ENCODE results near the gene COL18A1.

The COL18A1 gene

DNA sequence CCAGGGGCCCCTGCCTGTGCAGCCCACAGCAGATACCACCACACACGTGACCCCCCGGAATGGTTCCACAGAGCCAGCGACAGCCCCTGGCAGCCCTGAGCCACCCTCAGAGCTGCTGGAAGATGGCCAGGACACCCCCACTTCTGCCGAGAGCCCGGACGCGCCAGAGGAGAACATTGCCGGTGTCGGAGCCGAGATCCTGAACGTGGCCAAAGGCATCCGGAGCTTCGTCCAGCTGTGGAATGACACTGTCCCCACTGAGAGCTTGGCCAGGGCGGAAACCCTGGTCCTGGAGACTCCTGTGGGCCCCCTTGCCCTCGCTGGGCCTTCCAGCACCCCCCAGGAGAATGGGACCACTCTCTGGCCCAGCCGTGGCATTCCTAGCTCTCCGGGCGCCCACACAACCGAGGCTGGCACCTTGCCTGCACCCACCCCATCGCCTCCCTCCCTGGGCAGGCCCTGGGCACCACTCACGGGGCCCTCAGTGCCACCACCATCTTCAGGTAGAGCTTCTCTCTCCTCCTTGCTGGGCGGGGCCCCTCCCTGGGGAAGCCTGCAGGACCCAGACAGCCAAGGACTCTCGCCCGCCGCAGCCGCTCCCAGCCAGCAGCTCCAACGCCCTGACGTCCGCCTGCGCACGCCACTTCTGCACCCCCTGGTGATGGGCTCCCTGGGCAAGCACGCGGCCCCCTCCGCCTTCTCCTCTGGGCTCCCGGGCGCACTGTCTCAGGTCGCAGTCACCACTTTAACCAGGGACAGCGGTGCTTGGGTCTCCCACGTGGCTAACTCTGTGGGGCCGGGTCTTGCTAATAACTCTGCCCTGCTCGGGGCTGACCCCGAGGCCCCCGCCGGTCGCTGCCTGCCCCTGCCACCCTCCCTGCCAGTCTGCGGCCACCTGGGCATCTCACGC, 51.0 kb downstream of the COL18A1 start:
- DNase-seq (ENCODE audit: low read depth, low spot score): no peak

DNA sequence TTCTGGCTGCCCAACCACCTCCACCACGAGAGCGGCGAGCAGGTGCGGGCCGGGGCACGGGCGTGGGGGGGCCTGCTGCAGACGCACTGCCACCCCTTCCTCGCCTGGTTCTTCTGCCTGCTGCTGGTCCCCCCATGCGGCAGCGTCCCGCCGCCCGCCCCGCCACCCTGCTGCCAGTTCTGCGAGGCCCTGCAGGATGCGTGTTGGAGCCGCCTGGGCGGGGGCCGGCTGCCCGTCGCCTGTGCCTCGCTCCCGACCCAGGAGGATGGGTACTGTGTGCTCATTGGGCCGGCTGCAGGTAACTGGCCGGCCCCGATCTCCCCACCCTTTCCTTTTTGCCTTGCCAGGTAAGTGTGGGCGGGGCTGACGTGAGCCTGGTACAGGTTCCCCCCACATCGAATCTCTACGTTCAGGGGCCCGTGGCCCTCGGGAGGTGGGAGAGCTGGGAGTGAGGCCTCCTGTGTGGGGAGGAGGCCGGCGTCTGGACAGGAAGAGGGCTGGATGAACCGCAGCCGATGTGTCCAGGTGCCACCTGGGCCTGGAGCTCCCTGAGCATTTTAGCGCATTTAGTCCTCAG, 51.7 kb downstream of the COL18A1 start:
- no peak for DNase-seq (ENCODE audit: low read depth, low spot score)

DNA sequence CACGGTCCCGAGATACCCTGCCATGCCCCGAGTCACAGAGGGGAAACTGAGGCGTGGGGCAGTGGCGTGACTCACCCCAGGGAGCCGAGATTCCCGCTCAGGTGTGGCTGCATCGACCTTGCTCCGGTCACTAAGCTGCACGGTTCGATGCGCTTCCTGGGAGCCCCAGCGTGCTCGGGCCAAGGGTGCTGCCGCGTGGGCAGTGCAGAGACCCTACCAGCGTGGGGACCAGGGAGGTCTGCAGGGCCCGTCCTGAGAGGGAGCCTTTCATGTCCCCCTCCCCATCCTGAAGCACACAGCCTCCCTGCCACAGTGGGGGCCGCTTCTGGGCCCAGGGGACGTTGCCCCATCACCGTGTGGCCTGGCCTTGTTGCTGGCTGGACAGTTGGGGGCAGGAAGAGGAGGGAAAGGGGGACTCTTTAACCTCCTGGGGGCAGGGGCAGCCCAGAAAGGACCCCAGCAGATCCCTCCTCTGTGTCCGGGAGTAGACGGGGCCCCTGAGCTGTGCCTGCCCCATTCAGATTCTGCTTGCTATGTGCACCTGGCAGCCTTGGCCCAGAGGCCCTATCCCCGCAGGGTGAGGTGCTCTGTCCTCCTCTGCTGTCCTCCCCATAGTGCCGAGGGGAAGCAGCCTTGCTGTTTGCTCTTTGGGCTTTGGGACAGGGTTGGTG, 52.3 kb downstream of the COL18A1 start:
- no peak for DNase-seq (ENCODE audit: low read depth, low spot score)

DNA sequence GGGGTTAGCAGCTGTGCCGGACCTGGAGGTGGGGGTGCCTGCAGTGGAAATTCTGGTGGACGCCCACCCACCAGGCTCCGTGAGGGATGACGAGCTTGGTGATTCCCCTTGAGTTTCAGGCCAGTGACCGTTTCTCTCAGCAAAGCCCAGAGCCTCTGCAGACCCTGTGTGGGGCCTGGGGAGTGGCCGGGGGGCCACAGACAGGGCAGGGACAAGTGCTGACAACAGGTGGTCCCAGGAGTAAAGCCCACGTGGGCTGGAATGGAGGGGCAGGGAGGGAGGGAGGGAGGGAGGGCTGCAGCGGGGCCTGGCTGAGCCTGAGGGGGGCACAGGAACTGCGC, 52.8 kb downstream of the COL18A1 start:
- DNase-seq (ENCODE audit: low read depth, low spot score): no peak

DNA sequence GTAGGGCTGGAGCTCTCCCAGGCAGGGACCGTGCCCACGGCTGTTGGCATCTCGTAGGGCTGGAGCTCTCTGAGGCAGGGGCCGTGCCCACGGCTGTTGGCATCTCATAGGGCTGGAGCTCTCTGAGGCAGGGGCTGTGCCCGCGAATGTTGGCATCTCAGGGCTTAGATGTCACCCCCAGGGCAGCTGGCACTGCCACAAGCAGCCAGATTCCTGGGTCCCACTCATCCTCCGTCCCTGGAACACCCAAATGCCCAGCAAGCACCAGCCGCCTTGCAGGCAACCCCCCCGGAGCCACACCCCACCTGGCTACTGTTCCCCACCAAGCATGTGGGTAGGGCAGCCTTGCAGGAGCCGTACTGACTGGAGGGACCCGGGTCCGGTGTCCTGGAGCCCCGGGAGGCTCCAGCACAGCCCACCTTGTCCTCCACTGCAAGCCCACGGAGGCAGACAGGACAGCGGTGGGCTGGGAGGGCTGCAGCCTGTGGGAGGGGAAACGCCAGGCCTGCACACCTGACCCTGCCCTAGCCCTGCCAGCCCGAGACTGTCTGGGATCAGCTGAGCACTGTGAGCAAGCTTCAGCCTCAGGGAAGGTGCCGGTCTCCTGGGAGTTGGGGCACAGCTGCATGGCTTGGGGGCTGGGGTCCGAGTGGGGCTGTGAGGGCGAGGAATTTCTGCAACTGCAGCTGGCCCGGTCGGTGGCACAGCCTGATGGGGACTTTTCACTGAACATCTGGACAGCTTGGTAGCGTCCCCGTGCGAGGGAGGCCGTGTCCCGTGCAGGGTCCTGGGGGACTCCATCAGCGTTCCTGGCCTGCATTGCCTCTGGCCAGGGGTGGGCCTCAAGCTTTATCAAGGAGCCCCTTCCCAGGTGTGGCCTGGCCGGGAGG, 53.6 kb downstream of the COL18A1 start:
- no peak for DNase-seq (ENCODE audit: low read depth, low spot score)

DNA sequence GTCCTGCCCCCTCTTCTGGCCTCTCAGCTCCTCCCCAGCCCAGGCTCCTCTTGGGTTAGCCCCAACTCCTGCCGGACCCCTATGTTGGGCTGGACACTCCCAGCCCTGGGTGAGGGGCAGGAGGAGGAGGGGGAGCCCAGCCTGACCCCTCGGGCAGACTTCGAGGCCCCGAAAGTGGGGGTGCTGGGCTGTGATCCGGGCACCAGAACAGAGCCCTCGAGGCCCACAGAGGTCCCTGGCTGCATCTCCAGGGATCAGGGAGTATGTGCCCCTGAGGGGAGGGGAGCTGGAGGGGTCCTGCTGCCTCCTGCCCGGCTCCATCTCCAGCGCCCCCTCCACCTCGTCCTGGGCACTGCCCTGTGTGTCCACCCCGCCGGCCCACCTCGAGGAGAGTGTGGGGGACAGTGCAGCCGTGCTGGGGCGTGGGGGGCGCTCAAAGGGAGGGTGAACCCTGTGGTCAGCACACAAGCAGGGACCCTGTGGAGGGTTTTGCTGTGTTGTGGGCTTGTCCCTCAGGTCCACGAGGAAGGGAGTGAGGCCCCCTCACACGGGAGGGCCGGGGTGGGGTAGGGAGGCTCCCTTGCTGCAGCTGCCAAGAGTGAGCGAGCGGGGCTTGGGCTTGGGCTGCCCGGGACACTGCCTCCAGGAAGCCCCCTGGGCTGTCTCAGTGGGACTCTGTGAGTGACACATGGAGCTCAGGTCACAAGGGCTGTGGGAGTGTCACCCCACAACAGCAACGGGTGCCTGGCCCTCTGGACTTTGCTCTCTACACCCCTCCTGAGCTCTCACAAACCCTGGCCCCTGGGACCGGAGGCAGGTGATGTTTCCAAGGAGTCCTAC, 54.4 kb downstream of the COL18A1 start:
- DNase-seq (ENCODE audit: low read depth, low spot score): no peak

DNA sequence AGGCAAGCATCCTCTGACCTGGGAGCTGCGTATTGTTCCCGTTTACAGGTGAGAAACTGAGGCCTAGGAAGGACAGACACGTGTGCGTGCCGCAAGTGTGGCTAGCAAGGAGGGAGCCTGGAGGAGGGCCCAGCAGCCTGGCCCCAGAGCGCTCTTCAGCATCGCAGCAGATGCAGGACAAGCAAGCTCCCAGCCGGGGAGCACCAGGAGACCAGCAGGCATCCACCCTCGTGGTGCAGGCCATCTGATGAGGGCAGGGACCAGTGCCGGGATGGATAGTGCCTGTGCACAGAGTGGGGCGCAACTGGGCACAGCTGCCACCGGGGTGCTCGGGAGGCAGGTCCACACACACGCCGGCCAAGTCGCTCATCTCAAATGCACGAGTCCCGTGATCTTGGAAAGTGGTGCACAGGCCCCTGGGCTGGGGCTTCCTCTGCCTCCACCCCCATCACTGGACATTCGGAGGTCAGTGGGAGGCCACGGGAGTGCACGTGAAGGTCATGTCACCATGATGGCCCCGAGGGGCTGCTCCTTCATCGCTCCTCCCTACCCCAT, 55.1 kb downstream of the COL18A1 start:
- no peak for DNase-seq (ENCODE audit: low read depth, low spot score)

DNA sequence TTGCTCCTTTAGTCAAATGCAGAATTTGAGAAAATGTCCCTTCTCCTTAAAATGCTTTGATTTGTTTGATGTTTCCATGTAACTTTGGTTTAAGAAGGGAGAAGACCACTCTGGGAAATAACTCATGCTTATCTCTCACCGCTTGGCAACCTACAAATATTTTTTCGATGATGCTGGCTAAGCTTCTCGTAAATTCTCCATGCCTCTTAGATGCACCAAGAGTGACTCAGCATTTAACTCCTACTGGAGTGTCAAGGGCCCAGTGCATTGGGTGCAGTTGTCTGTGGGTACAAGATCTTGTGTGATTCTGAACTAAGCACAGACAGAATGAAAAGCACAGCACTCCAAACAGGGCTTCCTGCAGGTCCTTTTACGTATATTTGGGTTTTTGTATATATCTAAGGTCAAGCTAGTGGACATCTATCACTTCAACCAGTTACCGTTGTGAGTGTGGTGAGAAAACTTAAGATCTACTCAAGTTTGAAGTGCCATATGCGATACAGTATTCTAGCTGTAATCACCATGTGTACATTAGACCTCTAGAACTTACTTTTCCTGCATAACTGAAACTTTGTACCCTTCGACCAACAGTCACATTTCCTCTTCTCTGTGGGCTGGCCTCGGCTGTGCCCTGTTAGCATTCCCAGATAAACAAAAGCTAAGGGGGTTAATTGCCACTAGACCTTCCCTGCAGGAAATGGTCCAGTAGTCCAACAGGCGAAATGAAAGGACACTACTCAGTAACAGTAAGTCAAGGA, 55.8 kb downstream of the COL18A1 start:
- no peak for DNase-seq (ENCODE audit: low read depth, low spot score)

DNA sequence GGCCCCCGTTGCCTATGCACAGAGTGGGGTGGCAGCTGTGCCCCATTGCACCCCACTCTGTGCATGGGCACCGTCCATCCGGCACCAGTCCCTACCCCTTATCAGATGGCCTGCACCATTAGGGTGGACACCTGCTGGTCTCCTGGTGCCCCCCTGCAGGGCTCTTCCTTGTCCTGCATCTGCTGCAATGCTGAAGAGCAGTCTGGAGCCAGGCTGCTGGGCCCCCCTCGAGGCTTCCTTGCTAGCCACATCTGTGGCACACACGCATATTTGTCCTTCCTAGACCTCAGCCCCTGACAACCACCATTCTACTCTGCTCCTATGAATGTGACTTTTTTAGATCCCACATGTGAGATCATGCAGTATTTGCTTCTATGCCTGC, 56.4 kb downstream of the COL18A1 start:
- DNase-seq (ENCODE audit: low read depth, low spot score): no peak

DNA sequence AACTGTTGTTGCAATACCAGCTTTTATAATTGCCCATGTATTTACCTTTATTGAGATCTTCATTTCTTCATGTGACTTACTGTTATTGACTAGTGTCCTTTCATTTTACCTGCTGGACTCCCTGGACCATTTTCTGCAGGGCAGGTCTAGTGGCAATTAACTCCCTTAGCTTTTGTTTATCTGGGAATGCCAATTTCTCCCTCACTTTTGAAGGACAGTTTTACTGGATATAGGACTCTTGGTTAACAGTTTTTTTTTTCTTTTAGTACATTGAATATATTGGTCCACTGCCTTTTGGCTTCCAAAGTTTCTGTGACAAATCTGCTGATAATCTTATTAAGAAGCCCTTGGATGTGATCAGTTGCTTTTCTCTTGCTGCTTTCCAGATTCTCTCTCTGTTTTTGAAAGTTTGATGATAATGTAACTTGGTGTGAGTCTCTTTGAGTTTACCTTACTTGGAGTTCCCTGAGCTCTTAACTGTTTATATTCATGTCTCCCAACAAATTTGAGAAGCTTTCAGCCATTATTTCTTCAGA, 56.9 kb downstream of the COL18A1 start:
- no peak for DNase-seq (ENCODE audit: low read depth, low spot score)

DNA sequence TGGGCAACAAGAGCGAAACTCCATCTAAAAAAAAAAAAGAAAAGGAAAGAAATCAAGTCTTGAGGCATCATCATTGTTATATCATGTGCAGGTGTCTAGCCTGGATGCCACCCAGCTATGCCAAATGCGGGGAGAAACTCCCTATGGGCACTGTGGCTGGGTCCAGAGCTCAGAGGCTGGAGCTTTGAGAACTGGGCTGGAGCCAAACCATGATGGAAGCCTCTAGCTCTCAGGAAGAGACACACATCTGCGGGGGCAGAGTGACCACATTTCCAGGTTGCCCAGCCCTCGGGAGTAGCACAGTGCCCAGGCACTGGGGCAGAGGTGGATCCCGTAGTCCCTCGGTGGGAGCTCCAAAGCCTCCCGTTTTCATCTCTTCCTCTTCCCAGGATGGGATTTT, 58.9 kb downstream of the COL18A1 start:
- DNase-seq (ENCODE audit: low read depth, low spot score): no peak

DNA sequence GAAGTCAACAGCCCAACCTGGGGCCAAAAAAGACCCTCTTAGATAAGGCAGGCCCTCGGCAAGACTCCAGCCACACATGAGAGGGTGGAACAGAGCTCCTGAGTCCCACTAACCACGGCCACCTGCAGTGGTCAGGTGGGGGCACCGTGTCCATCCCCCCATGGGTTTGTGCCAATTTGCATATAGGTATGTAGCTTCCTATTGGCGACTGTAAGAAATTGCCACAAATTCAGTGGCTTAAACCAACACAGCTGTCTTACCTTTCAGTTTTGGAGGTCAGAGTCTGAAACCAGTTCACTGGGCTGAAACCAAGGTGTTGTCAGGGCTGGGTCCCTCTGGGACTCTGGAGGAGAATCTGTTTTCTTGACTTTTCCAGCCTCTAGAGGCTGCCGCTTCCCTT, 59.3 kb downstream of the COL18A1 start:
- DNase-seq (ENCODE audit: low read depth, low spot score): no peak

DNA sequence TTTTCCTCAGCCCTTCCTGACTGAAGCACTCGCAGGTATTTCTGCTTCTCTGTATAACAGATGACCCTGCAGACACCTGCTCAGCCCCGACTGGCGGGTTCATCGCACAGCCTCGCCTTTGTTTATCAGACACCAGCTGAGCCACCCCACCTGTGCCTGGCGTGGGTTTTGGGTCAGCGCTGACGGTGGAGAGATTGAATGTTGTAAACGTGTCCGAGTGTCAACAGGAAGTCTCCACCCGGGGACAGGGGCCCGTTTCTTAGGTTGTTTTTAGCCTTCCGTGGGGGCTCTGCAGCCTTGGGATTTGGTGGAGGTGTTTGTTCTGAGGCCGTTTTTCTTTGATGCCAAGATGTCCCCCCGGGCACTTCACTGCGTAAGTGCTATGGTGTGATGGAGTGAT, 60.1 kb downstream of the COL18A1 start:
- no peak for DNase-seq (ENCODE audit: low read depth, low spot score)

DNA sequence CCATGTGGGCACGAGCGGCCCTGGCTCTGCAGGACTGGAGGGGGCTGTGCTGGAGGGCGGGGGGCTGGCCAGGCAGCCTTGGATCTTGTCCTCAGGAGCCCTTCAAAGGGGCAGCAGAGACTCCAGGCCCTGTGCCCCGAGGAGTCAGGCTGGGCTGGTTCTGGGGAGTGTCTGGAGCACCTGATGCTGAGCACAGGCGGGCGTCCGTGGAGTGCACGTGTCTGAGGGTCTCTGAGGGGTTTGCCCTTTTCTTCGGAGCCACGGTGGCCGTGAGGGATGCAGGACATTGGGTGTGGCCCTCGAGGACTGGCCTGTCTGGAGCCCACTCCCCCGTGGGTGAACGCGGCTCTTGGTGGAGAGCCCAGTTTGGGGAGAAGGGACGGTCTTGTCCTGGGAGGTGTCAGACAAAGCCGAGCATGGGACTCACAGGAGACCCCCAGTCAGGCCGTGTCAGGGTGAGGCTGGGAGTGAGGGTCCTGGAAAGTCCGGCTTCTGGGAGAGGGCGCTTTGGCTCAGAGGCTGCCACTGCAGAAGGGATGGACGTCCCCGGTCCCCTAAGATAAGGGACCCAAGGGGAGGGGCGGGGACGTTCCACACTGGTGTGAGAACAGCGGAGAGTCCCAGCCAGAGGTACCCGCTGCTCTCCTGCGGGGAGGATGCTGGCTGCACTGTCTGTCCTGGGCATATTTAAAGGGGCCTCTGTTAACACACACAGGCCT, 60.8 kb downstream of the COL18A1 start:
- no peak for DNase-seq (ENCODE audit: low read depth, low spot score)

DNA sequence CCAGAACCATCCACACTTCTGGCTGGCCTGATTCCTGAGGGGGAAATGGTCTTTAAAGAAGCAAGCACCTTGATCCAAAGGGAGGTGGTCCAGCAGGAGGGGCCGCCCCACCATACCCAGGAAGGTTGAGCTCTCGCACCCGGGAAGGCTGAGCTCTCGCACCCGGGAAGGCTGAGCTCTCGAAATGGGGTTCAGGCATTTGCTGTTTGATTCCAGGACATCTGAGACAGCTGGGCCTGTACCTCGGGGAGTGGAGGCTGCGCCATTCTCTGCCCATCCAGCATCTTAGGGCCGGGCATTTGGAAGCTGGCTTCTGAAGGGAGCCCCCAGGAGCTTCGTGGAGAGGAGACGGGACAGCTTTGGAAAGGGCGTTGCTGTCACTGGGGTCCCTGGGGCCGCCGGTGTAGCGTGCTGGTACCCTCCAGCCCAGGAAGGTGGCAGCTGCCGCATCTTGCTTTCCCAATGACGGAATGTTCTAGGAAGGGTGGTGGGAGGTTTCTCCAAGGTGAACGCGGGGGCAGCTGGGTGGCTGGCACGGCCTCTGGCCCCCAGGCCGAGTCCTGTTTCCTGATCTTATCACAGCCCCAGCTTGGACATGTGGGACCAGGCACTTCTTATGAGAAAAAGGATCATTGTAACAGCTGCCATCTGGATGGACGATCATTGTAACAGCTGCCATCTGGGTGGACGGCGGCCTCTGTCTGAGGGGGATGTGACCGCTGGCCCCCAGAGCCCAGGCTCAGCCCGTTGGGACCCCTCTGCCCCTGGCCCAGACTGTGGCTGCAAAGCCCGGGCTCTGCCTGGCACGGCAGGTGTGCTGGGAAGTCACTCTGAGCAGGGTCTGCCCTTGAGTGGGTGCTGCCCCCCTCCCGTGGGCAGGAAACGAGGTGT, 61.6 kb downstream of the COL18A1 start:
- no peak for DNase-seq (ENCODE audit: low read depth, low spot score)

DNA sequence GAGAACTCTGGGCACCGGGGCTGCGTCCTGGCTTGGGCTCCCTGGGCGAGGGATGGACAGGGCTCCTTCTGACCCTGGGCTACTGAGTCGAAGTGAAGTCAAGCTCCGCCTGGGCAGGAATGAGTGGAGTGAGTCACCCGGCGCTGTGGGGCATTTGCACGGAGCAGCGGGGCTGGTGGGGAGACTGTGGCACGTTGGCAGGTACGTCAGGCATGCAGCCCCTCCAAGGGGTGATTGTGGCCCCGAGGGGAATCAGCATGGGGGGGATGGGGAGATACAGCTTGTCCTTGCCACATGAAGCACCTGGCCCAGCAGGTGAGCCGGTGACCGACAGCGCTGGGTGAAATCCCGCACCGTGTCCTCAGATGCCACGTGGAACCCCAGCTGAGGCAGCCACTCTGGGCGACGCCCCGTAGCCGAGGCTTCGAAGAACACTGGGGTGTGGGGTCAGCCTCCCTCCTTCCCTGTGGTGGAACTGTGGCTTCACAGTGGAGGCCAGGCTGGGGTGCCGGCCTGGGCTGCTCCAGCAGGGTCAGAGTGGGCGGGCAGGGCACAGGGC, 62.3 kb downstream of the COL18A1 start:
- no peak for DNase-seq (ENCODE audit: low read depth, low spot score)

DNA sequence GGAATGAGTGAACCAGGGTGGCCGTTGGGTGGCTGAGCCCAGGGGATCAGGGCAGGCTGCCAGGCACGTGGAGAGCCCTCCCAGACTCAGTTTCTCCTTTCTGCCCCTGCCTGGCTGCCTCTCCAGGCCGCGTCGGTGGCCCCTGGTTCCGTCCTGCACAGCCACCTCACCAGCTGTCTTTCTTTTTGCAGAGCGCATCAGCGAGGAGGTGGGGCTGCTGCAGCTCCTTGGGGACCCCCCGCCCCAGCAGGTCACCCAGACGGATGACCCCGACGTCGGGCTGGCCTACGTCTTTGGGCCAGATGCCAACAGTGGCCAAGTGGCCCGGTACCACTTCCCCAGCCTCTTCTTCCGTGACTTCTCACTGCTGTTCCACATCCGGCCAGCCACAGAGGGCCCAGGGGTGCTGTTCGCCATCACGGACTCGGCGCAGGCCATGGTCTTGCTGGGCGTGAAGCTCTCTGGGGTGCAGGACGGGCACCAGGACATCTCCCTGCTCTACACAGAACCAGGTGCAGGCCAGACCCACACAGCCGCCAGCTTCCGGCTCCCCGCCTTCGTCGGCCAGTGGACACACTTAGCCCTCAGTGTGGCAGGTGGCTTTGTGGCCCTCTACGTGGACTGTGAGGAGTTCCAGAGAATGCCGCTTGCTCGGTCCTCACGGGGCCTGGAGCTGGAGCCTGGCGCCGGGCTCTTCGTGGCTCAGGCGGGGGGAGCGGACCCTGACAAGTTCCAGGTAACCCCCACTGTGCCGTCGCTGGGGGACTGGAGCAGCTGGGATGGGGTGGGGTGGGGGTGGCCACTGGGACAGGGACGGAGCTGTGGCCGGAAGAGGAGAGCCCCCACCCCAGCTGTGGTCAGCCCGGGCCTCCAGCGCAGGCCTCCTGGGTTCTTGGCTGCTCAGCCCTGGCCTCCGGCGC, 63.3 kb downstream of the COL18A1 start:
- no peak for DNase-seq (ENCODE audit: low read depth, low spot score)

All from iPS DF 19.7 (cell line).